ENCODE results near the gene NINL. TPM values are rescaled to one million over a fixed set of nuclear protein-coding genes. Genes with fewer than 3 reads are reported as not detected.
A peak's percentile ranks its signal among the peaks of the same experiment; 100 is the strongest.
"Not testable (repeated sequence)": the region's sequence is repeated elsewhere in the genome, so short reads cannot be mapped to it uniquely, and the experiment has no call there.

The NINL gene
- total RNA-seq, 1 experiment from 2014 or later, result 33.7 TPM

GRCh38 chr20:25552977-25553376, 32.4 kb downstream of the NINL start:
- no peak for DNase-seq
- no peak overlapping the region for H3K4me3 ChIP-seq (ENCODE audit: insufficient read depth, low read depth, low read length)
- H3K27me3 ChIP-seq (ENCODE audit: control insufficient read depth, insufficient read depth, low read length), result no peaks in the 10 kb centered on the region
- no peaks in the 10 kb centered on the region for H3K36me3 ChIP-seq (replicated peaks; ENCODE audit: control insufficient read depth, insufficient read depth, low read length)

- DNase-seq, result peak; percentile 7
- H3K27me3 ChIP-seq (ENCODE audit: control insufficient read depth, insufficient read depth, low read length), result no peaks in the 10 kb centered on the region
- H3K4me3 ChIP-seq (ENCODE audit: insufficient read depth, low read depth, low read length), result no peak overlapping the region
- no peaks in the 10 kb centered on the region for H3K36me3 ChIP-seq (replicated peaks; ENCODE audit: control insufficient read depth, insufficient read depth, low read length)
Observed at GRCh38 chr20:25551413-25552215, 33.7 kb downstream of the NINL start.

GRCh38 chr20:25550645-25551337, 34.5 kb downstream of the NINL start:
- H3K36me3 ChIP-seq (replicated peaks; ENCODE audit: control insufficient read depth, insufficient read depth, low read length); DNase-seq; H3K4me3 ChIP-seq (ENCODE audit: insufficient read depth, low read depth, low read length); H3K27me3 ChIP-seq (ENCODE audit: control insufficient read depth, insufficient read depth, low read length): not testable (repeated sequence)

GRCh38 chr20:25549843-25550477, 35.4 kb downstream of the NINL start:
- no peaks in the 10 kb centered on the region for H3K27me3 ChIP-seq (ENCODE audit: control insufficient read depth, insufficient read depth, low read length)
- peak; percentile 5 for DNase-seq
- H3K36me3 ChIP-seq (replicated peaks; ENCODE audit: control insufficient read depth, insufficient read depth, low read length), result no peaks in the 10 kb centered on the region
- H3K4me3 ChIP-seq (ENCODE audit: insufficient read depth, low read depth, low read length), result no peak overlapping the region

- Histone ChIP-seq H3K36me3 (replicated peaks; ENCODE audit: control insufficient read depth, insufficient read depth, low read length) (no peaks in the 10 kb centered on the region), H3K4me3 (ENCODE audit: insufficient read depth, low read depth, low read length) (no peak overlapping the region), H3K27me3 (ENCODE audit: control insufficient read depth, insufficient read depth, low read length) (no peaks in the 10 kb centered on the region)
- no peak for DNase-seq
Observed at GRCh38 chr20:25549172-25549773, 36.1 kb downstream of the NINL start.

- Histone ChIP-seq H3K36me3 (replicated peaks; ENCODE audit: control insufficient read depth, insufficient read depth, low read length) (no peaks in the 10 kb centered on the region), H3K27me3 (ENCODE audit: control insufficient read depth, insufficient read depth, low read length) (no peaks in the 10 kb centered on the region)
- DNase-seq, result no peak
Observed at GRCh38 chr20:25548613-25549086, 36.7 kb downstream of the NINL start.

GRCh38 chr20:25547999-25548398, 37.3 kb downstream of the NINL start:
- no peaks in the 10 kb centered on the region for H3K27me3 ChIP-seq (ENCODE audit: control insufficient read depth, insufficient read depth, low read length)
- no peak overlapping the region for H3K4me3 ChIP-seq (ENCODE audit: insufficient read depth, low read depth, low read length)
- H3K36me3 ChIP-seq (replicated peaks; ENCODE audit: control insufficient read depth, insufficient read depth, low read length), result no peaks in the 10 kb centered on the region
- no peak for DNase-seq

More at GRCh38 chr20:25548613-25549086, 36.7 kb downstream of the NINL start:
- no peak overlapping the region for H3K4me3 ChIP-seq (ENCODE audit: insufficient read depth, low read depth, low read length)

- no peak for DNase-seq
- no peaks in the 10 kb centered on the region for H3K36me3 ChIP-seq (replicated peaks; ENCODE audit: control insufficient read depth, insufficient read depth, low read length)
- no peak overlapping the region for H3K4me3 ChIP-seq (ENCODE audit: insufficient read depth, low read depth, low read length)
- H3K27me3 ChIP-seq (ENCODE audit: control insufficient read depth, insufficient read depth, low read length), result no peaks in the 10 kb centered on the region
Observed at GRCh38 chr20:25547063-25547462, 38.3 kb downstream of the NINL start.

- no peak overlapping the region for H3K4me3 ChIP-seq (ENCODE audit: insufficient read depth, low read depth, low read length)
- no peak for DNase-seq
- no peaks in the 10 kb centered on the region for H3K27me3 ChIP-seq (ENCODE audit: control insufficient read depth, insufficient read depth, low read length)
- no peaks in the 10 kb centered on the region for H3K36me3 ChIP-seq (replicated peaks; ENCODE audit: control insufficient read depth, insufficient read depth, low read length)
Observed at GRCh38 chr20:25546048-25546447, 39.3 kb downstream of the NINL start.

GRCh38 chr20:25545171-25545570, 40.2 kb downstream of the NINL start:
- Histone ChIP-seq H3K27me3 (ENCODE audit: control insufficient read depth, insufficient read depth, low read length) (no peaks in the 10 kb centered on the region), H3K36me3 (replicated peaks; ENCODE audit: control insufficient read depth, insufficient read depth, low read length) (no peaks in the 10 kb centered on the region)
- no peak for DNase-seq

GRCh38 chr20:25544734-25545133, 40.6 kb downstream of the NINL start:
- Histone ChIP-seq H3K36me3 (replicated peaks; ENCODE audit: control insufficient read depth, insufficient read depth, low read length) (no peaks in the 10 kb centered on the region), H3K4me3 (ENCODE audit: insufficient read depth, low read depth, low read length) (no peak overlapping the region), H3K27me3 (ENCODE audit: control insufficient read depth, insufficient read depth, low read length) (no peaks in the 10 kb centered on the region)
- no peak for DNase-seq

More at GRCh38 chr20:25545171-25545570, 40.2 kb downstream of the NINL start:
- no peak overlapping the region for H3K4me3 ChIP-seq (ENCODE audit: insufficient read depth, low read depth, low read length)

GRCh38 chr20:25544311-25544710, 41.0 kb downstream of the NINL start:
- DNase-seq, result no peak
- Histone ChIP-seq H3K27me3 (ENCODE audit: control insufficient read depth, insufficient read depth, low read length) (no peaks in the 10 kb centered on the region), H3K36me3 (replicated peaks; ENCODE audit: control insufficient read depth, insufficient read depth, low read length) (no peaks in the 10 kb centered on the region; the same call in 1 of the 2 replicates), H3K4me3 (ENCODE audit: insufficient read depth, low read depth, low read length) (no peak overlapping the region)

GRCh38 chr20:25543068-25543467, 42.3 kb downstream of the NINL start:
- no peak for DNase-seq
- Histone ChIP-seq H3K27me3 (ENCODE audit: control insufficient read depth, insufficient read depth, low read length) (no peaks in the 10 kb centered on the region), H3K4me3 (ENCODE audit: insufficient read depth, low read depth, low read length) (no peak overlapping the region), H3K36me3 (replicated peaks; ENCODE audit: control insufficient read depth, insufficient read depth, low read length) (no peaks in the 10 kb centered on the region; the same call in 1 of the 2 replicates)

GRCh38 chr20:25541676-25542075, 43.7 kb downstream of the NINL start:
- Histone ChIP-seq H3K36me3 (replicated peaks; ENCODE audit: control insufficient read depth, insufficient read depth, low read length) (no peaks in the 10 kb centered on the region; the same call in 1 of the 2 replicates), H3K4me3 (ENCODE audit: insufficient read depth, low read depth, low read length) (no peak overlapping the region), H3K27me3 (ENCODE audit: control insufficient read depth, insufficient read depth, low read length) (no peaks in the 10 kb centered on the region)
- DNase-seq, result no peak

Measured in H7 (cell line).